GM18951 (cell line): ENCODE results near the gene HS3ST6.
"Not testable (repeated sequence)": the region's sequence is repeated elsewhere in the genome, so short reads cannot be mapped to it uniquely, and the experiment has no call there.

Source experiments
- POLR2A ChIP-seq: IDR thresholded peaks from 4 replicates; pipeline ENCODE4 v1.6.1; 2011; ENCODE audit warnings: mild to moderate bottlenecking; ENCODE audit not compliant: insufficient read length, insufficient read depth; ENCODE audit errors: extremely low read depth
- in situ Hi-C: fragments of 300-500 bp; cut with MboI; formaldehyde crosslinking; loops from one replicate; pipeline ENCODE4 v1.12.0; 2022; ENCODE audit warnings: low sequenced_read_pairs, mixed read lengths, inconsistent platforms; ENCODE audit not compliant: unreplicated experiment

The HS3ST6 gene

DNA sequence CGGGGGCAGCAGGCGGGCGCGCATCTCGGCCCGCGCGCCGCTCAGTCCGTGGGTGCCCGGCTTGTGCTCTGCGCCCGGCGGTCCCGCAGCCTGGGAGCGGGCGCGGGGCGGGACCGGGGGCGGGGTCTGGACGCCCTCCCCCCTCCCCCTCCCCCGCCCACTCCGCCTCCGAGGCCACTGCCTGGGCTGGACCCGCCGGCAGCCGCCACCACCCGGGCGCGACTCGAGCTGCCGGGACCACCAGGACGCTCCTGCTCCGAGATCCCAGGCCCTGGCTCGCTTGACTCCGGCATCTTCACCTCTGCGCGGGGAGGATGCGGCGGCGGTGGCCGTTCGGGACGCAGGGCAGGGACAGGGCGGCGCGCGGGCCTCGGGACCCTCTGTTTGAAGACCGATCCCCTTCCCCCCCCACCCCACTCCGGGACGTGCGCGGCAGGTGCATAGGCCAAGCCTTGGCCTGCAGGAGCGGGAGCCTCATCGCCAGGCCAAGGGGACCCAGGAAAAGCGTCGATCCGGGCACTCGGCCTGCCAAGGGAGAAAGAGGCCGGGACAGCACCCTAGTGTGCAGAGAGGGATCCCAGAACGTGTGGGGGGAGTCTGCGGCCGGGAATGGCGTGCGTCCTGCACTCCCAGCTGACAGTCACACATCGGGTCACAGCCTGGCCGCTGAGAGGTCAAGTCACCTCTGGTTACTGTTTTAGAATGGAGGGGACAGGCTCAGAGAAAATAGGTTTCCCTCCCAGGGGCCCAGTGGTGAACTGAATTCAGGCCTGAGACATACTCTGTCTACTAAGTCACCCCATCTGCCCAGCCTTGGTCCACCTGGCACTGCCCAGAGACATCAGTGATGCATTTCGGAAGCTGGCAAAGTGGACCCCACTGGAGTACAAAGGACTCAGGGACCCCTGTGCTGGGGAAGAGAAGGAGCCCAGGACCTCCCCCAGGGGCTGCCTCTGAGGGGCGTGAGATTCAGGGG is at the start of gene HS3ST6:
HS3ST6 (minus strand) TSS at position 65 of the 976 bp plus-strand sequence. CDS start 92 bp downstream, outside the sequence.
- in situ Hi-C loops, result no loop called here
- no peak for TF ChIP-seq POLR2A

DNA sequence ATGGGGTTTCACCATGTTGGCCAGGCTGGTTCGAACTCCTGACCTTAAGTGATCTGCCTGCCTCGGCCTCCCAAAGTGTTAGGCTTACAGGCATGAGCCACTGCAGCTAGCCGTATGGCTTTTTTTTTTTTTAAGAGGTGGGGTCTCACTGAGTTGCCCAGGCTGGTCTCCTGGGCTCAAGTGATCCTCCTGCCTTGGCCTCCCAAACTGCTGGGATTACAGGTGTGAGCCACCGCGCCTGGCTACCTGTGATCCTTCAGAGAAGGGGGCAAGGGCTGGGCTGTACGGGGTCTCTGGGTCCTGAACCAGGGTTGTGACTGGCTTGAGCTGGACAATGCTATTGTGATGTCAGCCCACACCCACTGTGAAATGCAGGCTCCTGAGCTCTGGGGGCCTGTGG is 48.2 kb upstream of the HS3ST6 start, which contains the start of gene RNF151:
RNF151 (plus strand) TSS at position 397 of the 400 bp plus-strand sequence. CDS start 26 bp downstream, outside the sequence.
- in situ Hi-C loops, result no loop called here
- no peak for TF ChIP-seq POLR2A

DNA sequence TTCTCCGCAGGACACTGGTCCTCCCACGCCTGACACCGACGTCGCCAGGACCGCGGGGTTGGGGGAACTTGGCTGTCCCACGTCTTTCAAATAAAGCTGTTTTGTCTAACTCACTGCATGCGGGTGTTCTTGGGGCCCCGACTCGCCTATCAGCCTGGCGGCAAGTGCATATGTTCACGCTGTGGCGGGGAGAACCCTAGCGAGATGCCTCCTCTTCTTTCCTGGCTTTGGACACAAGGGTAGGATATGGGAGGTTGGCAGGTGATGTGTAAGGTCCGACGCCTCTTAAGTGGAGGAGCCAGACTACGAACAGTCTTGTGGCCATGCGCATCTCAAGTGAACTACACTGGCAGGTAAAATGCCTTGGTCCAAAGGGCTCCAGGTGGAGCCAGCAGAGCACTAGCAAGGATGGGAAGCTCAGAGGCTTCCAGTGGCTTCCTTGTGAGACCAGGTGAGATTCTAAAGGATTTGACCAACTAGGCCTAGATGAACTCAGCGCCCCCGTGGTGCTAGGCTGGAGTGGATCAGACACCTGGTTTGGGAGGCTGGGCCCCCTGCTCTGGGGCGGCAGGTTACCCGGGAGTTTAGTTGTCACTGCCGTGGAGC is 47.3 kb upstream of the HS3ST6 start:
- in situ Hi-C loops, result no loop called here
- TF ChIP-seq POLR2A, result no peak

DNA sequence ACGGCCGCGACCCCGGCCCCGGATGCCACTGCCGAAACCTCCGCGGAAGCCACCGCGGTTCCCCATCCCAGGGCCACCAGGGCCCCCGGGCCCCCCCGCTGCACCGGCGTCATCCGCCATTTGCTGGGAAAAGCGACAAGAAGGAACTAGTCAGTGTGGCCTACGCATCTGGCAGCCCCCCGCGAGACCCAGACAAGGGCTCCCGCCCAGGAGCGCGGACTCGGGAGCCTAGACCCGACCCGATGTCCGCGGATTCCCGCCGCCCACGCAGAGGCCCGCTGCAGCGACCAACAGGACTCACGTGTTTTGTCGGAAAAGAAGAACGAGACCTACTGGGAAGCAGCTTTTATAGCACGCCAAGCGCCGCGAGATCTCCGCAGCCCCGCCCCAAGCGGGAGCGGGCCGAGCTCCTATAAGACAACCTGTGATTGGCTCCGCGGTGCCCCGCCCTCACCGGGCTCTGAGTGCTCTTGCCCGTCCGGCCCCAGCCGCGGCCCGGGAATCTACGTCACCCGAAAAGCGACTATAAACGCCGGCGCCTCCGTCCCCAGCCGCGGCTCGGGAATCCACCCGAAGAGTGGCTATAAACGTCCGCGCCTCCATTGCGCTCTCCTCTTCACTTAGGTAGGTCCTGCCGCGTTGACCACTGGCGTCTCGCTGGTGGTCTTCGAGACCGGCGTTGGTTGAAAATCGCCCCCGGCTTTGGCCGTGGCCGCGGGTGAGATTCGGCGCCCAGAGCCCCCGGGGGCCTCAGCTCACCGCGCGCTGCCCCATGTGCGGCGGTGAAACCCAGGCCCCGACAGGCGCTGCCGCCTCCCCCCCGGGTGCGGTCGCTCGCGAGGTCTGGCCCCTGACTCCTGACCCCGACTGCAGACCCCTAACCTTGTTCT is 46.5 kb upstream of the HS3ST6 start, which contains the start of gene RPS2:
RPS2 (minus strand) TSS at position 321 of the 890 bp plus-strand sequence; CDS start at position 120, 201 bp downstream.
- peak; percentile 100 for TF ChIP-seq POLR2A
- in situ Hi-C loops, result no loop called here

DNA sequence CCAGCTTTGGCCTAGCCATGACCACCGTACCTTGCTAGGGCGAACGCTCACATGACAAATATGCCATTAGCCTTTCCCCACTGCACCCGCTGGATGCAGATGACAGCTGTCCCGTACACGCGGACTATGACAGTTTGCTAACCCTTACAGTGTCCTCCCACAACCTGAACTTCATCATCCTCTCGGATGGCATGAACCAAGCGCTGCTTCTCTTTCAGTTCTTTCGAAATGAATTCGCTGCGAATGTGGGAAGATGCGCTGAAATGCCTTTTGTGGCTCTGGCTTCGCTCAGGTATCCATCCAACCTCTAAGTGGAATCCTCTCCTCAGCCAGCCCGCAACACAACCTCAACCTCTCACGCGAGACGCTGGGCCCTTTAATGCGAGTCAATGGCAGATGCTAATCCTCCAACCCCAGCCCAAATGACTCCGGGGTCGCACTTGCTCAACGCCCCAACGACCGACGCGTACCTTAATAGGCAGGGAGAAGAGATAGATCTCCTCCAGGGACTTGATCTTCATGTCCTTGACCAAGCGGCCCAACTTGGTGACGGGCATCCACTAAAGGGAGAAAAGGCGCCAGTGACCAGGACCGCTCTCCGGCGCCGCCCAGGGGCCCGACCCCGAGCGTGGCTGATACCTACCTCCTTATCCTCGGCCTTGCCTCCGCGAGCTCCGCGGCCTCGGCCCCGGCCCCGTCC is 45.7 kb upstream of the HS3ST6 start:
- in situ Hi-C loops, result no loop called here

DNA sequence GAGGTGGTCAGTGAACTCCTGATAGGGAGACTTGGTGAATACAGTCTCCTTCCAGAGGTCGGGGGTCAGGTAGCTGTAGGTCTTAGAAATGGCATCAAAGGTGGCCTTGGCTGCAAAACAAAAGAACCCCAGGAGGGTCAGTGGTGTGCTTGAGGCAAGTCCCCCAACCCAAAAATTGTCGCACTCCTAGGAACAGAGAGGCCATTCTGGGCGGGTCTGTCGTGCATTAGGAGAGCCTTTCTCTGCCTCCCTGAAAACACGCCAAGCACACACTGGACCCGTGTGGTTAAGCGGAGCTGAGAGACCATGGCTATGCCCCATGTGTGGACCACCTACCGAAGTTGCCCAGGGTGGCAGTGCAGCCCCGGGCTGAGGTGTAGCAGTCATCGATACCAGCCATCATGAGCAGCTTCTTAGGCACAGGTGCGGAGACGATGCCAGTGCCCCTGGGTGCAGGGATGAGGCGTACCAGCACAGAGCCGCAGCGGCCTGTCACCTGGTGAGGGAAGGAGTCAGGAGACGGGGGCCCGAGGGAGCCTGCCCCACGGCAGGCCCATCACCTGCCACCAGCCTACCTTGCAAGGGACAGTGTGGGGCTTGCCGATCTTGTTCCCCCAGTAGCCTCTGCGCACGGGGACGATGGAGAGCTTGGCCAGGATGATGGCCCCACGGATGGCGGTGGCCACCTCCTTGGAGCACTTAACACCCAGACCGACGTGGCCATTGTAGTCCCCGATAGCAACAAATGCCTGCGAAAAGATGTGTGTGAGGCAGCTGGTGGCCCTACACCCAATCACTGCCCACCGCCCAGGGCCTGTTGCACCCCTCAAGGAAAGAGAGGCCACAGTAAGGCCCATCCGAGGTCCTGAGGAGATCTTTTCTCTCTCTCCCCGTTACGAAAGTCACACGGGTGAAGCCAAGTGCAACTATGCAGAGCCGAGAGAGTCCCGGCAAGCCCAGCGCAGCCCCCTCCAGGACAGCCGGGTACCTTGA is 44.2 kb upstream of the HS3ST6 start:
- peak; percentile 35 for TF ChIP-seq POLR2A
- in situ Hi-C loops, result not testable (repeated sequence)

More for the DNA sequence above, 45.7 kb upstream of the HS3ST6 start:
- no peak for TF ChIP-seq POLR2A

DNA sequence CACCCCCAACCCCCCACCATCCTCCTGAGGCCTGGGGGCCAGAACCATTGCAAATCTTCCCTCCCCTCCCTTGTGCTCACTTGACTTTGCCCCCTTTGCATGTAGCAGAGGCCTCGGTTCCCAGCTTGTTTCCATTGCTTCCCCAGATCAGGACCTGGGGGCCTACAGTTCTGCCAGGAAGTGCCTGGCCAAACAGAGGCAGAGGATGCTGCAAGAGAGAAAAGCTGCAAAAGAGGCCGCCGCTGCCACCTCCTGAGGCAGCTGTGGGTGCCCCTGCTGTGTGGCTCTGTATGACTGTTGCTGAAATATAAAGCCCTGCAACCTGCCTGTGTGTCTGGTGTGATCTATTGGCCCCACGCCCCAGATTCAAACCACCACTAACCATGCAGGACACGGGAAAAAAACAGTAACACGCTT is 43.4 kb upstream of the HS3ST6 start:
- in situ Hi-C loops, result no loop called here
- TF ChIP-seq POLR2A, result no peak

DNA sequence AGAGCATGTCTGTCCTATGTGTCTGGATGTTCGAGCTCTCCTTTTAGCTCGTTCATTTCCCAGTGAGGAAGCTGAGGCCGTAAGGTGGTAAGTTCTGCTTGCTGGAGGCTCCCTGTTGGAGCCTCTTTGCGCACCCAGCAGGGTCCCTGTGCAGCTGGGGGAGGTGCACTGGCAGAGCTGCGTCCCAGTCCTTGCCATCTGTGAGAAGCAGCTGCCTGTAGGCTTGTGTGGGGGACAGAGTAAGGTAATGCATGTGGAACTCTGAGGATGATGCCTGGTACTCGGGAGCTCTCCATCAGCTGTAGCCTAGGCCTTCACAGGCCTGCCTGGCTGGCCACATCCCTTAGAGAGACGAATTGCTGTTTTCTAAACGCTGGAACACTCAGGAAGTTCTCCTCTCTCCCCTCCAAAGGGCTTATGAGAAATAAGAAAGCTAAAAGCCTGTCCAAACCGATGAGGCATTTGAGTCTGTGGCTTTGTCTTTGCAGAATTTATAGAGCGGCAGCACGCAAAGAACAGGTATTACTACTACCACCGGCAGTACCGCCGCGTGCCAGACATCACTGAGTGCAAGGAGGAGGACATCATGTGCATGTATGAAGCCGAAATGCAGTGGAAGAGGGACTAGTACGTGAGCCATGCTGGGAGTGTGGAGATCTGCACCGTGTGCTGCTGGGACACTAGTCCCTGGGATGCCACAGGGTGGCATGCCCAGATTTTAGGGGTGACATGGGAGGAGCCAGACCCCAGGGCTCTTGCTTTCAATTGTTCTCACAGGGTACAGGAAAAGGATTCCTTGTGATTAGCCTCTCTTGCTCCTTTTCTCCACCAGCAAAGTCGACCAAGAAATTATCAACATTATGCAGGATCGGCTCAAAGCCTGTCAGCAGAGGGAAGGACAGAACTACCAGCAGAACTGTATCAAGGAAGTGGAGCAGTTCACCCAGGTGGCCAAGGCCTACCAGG is 42.7 kb upstream of the HS3ST6 start:
- peak; percentile 54 for TF ChIP-seq POLR2A
- in situ Hi-C loops, result no loop called here

DNA sequence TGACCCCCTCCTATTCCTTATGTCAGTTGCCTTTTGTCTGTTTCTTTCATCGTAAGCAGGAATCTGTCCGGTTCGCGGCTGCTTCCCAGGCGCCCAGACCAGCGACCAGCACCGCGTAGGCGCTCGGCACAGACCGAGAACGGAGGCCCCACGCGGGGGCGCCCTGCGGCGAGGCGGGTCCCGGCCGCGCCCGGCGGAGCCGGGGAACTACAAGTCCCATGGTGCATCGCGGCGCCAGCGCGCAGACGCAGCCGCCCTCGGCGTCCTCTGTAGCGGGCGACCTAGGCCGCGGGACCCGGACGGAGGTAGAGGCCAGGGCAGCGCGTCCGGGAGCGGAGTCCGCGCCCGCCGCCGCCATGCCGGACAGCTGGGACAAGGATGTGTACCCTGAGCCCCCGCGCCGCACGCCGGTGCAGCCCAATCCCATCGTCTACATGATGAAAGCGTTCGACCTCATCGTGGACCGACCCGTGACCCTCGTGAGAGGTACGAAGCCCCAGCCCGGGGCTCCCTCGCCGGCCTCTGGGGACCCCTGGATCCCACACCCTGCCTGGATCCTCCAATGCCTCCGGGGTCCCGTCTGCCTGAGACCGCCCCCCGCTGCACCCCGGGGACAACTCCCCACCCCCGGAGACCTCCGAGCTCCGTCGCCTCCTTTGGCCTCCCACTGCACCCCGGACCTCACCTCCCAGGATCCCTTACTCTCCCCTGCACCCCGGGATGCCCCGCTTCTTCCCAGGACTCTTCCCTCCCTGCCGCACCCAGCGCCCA is 41.2 kb upstream of the HS3ST6 start, which contains the start of gene NDUFB10:
NDUFB10 (plus strand) TSS at position 270 of the 771 bp plus-strand sequence; CDS start at position 357, 87 bp downstream.
- TF ChIP-seq POLR2A, result peak; percentile 92
- in situ Hi-C loops, result no loop called here
